Activated CD8-positive, alpha-beta memory T cell treated with anti-CD3 and anti-CD28 coated beads, Interleukin-2, amount 50 U/mL, for 4 hours (primary cell): ENCODE measurements around the gene GAL3ST3.
A peak's percentile ranks its signal among the peaks of the same experiment; 100 is the strongest.
"Not testable (repeated sequence)": the region's sequence is repeated elsewhere in the genome, so short reads cannot be mapped to it uniquely, and the experiment has no call there.

Experiments used
- DNase-seq: peaks from one replicate; pipeline ENCODE4 v3.0.0-alpha.2; 2020

Gene GAL3ST3

DNA sequence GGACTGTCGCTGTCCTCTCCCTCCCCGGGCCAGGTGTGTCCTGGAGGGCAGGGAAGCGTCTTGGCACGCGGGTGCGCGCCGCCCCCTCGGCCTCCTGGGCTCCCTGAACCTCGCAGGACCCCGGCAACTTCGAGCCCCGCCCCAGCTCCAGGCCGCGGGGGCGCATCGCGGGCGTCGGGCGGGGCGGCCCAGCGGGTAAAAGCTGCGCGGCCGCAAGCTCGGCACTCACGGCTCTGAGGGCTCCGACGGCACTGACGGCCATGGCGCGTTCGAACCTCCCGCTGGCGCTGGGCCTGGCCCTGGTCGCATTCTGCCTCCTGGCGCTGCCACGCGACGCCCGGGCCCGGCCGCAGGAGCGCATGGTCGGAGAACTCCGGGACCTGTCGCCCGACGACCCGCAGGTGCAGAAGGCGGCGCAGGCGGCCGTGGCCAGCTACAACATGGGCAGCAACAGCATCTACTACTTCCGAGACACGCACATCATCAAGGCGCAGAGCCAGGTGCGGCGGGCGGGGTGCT lies 37.1 kb downstream of the GAL3ST3 start, which contains the start of gene CST6:
Gene CST6 (plus strand): TSS at position 224 of the 519 bp plus-strand sequence. CDS start 37 bp downstream, at position 261.
- DNase-seq = no peak

DNA sequence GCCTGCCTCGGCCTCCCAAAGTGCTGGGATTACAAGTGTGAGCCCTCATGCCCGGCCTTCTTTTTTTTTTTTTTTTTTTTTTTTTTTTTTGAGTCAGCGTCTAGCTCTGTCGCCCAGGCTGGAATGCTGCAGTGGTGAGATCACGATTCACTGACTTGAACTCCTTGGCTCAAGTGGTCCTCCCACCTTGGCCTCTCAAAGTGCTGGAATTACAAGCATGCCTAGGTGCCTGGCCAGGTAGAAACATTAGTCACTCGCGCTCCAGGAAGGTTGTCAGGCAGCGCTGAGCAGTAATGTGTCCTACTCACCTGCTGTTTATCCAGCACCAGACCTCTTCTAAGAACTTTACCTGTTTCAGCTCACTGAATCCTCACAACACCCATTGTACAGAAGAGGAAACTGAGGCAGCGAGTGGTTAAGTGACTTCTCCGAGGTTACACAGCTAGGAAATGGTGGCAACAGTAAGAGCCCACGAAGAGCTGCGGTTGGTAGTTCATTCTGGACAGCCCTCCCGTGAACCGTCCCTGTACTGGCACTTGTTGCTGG lies 37.6 kb downstream of the GAL3ST3 start:
- no peak for DNase-seq

DNA sequence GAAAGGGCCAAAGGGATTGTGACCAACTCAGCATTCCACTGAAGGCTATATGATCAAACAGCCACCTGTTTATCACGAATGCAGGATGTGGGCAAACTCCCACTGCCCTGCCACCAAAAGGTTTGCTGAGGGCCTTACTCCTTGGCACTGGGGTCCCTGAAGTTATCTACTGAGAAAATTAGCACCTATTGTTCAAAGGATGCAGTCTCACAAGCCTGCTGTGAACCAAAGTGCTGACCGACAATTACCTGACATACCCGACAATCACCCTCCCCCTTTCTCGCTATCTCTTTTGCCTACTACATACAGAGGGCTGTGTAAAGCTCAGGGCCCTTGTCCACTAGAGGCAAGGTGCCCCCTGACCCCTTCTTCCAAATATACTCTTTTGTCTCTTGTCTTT lies 38.9 kb downstream of the GAL3ST3 start:
- not testable (repeated sequence) for DNase-seq

DNA sequence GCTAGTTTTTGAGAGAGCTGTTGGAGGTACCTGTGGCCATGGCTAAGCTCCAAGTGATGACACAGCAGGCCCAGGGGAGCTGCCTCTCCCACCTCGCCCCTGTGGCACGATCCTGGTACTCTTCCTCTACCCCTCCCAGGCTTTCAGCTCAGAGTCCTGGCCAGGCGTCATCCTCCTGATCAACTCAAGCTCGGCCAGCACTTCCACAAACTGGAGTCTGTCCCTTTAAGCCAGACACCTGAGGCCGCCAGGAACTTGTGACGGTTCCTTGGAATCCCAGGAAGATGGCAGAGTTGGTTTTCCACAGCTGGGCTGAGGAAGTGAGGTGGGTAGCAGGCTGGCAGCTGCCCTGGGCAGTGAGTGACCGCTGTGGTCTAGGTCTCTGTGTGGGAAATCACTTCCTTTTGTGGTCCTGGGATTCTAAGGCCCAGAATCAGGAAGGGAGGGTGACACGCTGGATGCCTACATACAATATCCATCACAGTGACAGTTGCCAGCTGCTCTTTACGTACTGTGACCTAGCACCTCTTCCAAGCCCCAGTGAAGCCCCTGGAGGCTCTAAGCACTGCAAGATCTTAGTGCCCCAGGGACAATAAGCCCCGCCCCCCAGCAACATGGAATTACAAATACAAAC lies 40.4 kb downstream of the GAL3ST3 start:
- no peak for DNase-seq

DNA sequence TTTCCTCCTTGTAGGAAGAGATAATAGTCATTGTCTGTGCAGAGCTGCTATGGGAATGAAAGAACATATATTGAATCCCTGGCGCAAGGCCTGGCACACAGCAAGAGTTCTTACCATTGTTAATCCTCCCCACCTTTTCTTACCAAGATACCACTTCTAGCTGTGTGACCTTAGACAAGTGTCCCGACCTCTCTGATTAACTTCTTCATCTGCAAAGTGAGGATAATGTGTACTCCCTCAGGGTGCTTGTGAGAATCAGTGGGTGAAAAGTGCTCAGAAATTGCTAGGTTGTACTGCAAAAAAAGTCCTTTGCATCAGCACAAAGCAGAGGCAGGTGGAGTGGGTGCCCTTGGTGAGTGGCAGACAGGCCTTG lies 40.9 kb downstream of the GAL3ST3 start:
- DNase-seq = no peak

DNA sequence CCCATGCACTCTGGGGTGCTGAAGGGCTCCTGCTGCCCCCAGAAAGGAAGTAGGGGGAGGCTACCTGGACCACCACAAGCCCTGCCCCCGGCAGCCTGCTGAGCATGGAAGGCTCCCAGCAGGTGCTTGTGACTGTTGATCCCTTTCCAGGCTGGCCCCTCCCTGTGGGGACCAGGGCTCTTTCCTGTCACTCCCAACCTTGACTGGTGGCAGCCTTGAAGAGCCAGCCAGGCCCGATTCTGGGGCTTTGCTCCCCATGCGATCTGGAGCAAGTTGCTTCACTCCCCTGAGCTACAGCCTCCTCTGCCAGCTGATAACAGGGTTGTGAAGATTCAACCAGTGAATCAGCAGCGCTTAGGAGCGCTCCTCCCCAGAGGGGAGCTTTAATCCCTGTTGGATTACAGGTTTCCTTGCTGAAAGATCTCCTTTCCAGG lies 41.7 kb downstream of the GAL3ST3 start:
- DNase-seq = no peak

DNA sequence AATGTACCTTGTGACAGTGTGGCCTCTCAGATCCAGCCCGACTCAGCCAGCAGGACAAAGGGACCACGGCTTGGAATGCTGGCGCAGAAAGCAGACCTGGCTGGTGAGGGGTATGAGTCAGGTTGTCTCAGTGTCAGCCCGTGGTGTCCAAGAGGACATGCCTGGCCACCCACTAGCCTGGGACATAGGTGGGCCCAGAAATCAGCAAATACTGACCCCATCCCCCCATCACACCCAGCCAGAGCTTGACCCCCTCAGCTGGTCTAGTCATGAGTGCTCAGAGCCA lies 42.1 kb downstream of the GAL3ST3 start:
- DNase-seq = no peak

DNA sequence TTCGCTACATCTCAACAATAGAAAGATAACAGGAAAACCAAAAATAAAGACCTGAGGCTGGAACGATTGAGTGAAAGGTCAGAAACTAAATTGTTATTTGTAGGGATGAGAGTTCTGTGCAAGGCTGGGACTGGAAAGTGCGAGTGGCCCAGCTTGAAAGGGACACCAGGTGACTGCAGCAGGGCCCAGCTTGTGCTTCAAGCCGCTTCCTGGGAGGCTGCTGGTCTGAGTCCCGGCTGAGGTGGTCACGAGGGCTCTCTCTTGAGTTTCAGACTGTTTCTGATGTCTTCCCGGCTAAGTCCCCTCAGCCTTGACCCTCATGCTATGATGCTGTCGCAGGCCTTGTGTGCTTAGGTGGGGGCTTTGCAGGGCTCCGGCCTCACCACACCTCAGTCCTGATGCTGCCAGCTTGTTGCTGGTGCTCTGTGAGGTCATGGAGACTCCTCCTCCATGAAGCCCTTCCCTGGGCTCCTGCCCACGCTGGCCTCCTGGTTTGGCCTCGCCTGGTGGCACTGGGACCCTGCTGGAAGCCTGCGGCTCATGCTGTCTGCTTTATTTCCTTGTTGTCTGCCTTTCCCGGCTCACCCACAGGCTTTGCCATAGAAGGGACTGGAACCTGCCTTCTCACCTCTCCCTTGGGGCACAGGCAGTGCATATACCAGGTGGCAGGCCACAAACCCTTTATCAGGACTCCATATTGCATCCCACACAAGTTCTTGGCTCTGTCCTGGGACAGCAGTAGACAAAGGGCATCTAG lies 42.6 kb downstream of the GAL3ST3 start:
- DNase-seq = no peak

DNA sequence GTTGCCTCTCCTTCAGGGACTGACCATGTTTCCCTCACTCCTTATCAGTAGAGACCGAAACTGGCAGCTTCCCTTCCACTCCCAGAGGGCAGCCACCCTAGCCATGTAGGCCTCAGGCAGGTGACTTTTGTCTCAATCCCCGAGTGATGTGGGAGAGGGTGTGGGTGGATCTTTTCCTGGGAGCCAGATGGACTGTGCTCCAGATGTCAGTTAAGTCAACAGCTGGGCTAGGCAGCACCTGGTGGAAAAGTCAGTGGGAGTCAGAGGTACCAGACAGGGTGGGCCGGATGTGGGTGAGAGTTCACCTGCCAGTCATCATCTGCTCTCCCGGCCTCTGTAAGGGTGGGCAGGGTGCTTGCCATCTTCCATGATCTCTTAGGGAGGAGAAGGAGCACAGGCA lies 44.8 kb downstream of the GAL3ST3 start:
- DNase-seq = no peak

DNA sequence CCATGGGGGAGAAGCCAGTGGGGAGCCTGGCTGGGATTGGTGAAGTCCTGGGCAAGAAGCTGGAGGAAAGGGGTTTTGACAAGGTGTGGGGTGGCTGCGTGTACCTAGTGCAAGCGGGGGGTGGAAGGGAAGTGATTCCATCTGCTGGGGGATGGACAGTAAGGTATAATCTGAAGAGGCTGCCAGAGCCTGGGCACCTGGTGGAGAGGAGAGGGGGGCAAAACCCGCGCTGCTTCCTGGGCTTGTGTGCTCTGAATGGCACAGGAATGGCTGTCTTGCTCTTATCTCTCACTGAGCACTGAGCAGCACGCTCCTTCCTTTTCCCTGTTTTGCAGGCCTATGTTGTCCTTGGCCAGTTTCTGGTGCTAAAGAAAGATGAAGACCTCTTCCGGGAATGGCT lies 45.7 kb downstream of the GAL3ST3 start:
- DNase-seq = no peak

DNA sequence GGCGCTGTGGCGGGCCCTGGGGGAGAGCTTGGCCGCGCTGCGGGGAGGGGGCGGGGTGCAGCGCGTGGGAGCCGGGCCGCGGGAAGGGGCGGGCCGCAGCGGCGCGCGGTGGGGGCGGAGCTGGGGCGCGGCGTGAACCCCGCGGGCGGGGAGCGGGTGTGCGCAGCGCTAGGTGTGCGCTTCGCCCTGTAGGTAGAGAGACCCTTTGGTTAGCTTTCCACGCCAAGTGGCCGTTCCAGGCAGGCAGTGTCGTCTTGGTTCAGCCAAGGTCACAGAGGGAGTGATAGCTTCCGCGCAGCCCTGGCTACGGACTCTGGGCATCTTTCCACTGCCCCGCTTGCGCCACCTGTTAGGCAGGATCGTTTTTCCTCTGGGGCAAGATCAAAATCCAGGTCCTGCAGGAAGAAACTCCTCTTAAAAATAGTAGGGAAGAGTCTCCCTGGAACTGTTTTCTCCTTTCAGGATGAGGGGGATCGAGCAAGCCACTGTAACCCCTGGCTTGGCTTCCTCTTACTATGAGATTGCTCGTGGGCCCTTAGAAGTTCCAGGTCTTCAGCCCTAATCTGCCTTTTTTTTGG lies 46.2 kb downstream of the GAL3ST3 start:
- DNase-seq = peak; percentile 76

DNA sequence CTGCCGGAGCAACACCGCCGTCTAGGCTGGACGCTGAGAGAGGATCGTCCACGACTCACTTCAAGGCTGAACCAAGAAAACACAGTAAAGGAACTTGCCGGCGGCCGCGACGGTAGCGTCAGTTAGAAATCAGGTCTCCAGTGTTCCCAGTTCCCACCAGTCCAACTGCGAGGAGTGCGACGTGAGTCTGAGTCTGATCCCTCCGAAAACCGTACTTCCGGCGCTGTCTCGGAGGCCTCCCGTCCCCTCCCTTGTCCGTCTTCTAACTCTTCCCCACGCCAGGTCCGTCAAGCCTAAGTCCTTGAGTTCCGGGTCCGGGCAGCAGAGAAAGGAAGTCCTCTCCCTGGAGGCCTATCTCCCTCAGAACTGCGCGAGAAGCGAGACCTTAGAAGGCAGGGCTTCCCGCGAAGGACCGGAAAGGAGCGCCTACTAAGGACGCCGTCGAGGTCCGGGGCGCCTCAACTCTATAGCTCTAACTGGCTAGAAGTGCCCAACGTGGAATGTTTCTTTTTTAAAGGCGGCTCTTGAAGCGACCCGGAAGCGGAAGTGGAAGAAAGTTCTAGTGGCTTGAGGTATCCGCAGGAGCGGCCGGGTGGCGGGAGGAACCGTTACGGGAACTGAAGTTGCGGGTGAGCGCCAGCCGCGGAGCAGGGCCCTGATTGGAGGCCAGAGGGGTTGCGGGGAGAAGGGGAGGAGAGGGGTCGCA lies 46.9 kb downstream of the GAL3ST3 start, which contains the start of the genes BANF1 and EIF1AD:
Gene BANF1 (plus strand): TSS at position 562 of the 706 bp plus-strand sequence. CDS start 748 bp downstream, outside the sequence.
Gene EIF1AD (minus strand): TSS at position 216 of the 706 bp plus-strand sequence. CDS start 1,768 bp downstream, outside the sequence.
- DNase-seq = peak; percentile 86

DNA sequence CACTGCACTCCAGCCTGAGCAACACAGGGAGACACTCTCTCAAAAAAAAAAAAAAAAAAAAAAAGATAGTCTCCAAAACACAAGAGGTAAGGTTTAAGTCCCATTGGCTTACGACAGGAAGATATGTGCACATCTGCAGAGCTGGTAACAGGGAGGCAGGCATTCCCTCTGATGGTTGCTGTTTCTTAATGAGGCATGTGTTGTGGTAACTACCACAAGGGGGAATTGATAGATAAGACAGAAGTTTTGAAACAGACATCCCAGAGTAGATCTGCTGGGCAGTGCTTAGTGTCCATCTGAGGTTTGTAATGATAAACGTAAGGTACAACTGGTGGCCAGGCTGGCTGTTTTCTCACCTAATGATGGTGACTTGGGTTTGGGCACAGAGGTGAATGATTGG lies 51.7 kb downstream of the GAL3ST3 start:
- DNase-seq = no peak

DNA sequence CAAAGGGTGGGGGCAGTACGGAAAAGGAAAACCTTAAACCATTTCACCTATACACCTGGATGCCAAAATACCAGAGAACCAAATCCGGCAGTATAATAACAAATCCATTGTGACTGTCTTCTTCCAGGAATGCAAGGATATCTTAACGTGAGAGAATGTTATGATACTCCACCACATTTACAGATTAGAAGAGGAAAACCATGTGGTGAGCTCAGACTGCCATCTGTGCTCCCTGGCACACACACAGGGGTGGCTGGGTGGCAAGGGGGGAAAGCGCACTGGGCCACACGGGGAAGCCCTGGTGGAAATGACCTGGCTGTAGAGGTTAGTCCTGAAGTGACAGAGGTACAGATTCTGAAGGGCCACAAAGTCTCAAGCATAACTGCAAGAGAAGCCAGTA lies 56.9 kb downstream of the GAL3ST3 start:
- no peak for DNase-seq
